HUDEP-2 (cell line): ENCODE measurements around the gene COL4A2.

ENCODE experiments used
- DNase-seq, 76 experiments: peaks; one replicate each; lab custom pipeline; 2025; ENCODE audit not compliant: unreplicated experiment in 76 of 76; lab: John Stamatoyannopoulos, UW

Gene COL4A2

DNA sequence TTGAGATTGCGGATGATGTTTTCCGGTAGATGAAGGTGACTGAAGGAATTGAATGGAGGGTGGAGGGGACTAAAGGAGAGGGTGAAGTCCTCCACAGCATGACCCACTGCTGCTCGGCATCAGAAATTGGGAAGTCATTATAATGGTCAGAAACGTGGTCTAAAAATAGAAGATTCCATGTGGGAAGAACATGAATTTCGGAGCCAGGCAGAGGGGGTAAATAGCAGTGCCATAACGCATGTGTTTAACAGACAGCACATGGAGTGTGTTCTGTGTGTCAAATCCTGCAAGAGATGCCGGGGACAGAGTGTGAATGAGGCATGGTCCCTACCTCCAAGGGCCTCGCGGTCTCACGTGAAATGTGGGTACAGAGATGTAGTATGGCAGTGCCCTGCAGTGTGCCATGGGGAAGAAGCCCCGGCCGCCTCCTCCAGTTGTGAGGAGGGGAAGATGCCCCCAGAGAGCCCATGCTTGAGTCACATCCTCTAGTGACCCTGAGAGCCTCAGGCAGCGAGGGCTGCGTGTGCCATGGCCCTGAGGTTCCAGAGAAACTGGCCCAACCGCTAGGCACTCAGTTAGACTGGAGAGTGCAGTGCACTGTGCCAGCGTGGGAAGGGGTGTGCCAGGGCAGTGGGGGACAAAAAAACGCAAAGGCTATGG lies 106.1 kb downstream of the COL4A2 start:
- DNase-seq, result no peak

- DNase-seq, result no peak
Observed at GRCh38 chr13:110413676-110414040, 106.6 kb downstream of the COL4A2 start.

DNA sequence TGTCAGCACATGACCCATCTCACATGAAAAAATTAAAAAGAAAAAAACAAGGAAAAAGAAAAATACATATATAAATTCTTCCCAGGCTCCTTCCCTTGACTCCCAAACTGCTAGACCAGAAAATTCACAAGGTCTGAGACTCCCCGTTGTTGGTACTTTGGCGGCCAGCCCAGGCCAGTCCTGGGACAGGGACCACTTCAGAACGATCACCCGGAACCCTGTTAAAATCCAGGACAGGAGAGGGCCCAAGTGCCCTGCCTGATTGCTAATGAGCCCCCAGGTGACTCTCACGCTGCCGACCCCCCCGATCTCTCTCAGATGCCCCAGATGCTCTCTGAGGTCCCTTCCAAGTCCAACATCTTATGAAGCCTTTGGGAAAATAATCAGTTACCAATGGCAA lies 107.2 kb downstream of the COL4A2 start:
- DNase-seq, result no peak

DNA sequence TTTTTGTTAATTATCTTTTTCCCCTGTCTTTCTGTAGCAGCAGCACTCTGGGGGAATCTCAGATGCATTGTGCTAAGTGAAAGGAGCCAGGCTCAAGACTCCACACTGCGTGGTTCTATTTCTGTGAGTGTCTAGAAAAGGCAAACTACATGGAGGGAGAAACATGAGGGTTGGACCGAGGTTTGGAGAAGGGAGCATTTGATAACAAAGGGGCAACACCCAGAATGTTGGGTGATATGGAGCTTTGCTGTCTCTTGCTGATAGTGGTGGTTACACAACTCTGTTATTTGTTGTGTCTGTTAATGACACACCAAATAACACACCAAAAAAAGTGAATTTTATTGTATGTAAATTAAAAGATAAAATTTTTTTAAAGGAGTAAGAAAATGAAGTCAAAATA lies 107.8 kb downstream of the COL4A2 start:
- DNase-seq, result peak in 63 of 76 experiments; percentile 1 to 80 (median 36)

DNA sequence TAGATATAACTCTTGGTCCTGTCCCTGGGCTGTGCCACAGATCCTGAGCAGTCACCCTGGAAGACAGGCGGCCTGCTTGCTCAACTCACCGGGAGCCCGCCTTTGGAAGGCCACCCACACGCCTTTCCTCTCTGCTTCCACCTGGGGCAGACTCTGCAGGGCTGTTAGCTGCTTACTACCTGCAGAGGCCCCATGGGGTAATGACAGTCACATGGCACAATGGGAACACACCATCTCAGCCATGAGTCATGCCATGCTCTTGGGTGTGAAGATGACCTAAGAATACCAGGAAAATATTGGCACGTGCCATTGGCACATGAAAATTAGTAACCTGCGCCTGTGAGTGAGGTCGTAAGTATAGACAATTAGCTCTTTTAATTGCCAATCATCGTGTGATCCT lies 108.6 kb downstream of the COL4A2 start:
- peak in 51 of 76 experiments; percentile 2 to 73 (median 23) for DNase-seq

DNA sequence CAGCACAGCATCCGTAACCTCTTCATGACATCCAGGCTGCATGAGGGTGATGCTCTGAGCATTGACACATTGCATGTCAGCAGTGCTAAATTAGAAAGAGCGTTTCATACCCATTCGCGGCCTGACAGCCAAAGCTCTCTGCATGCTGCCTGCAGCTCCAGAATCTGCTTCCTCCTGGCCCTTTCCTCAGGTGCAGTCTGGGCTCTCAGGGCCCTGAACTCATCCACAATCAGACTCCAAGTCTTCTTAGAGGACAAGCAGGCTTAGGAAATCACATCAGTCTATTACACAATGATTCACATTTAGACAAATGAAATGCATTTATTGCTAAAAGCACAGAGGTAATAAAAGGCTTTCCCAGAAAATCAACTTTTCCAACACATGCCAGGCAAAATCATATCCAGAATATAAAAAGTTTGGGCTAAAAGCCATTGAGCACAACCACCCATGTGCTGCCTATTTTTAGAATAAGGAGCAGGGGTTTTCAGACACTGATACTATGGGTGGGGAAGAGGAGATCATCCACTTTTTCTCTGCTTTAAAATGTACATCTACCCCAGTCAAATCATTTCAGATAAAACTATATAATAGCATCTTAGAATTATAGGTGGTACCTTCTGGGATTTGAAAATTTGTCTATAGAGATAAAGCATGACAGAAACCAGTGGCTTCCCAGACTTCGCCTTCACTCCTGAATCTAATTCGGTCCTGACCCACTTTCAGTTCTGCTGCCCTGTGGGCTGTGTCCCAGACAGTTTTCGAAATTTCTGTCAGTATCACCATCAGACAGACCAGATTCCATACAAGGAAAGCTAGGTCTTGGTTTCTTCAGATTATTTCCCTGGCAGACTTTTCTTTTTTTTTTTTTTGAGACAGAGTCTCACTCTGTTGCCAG lies 109.3 kb downstream of the COL4A2 start:
- no peak for DNase-seq

GRCh38 chr13:110418944-110419343 lies 111.9 kb downstream of the COL4A2 start:
- DNase-seq, result no peak

DNA sequence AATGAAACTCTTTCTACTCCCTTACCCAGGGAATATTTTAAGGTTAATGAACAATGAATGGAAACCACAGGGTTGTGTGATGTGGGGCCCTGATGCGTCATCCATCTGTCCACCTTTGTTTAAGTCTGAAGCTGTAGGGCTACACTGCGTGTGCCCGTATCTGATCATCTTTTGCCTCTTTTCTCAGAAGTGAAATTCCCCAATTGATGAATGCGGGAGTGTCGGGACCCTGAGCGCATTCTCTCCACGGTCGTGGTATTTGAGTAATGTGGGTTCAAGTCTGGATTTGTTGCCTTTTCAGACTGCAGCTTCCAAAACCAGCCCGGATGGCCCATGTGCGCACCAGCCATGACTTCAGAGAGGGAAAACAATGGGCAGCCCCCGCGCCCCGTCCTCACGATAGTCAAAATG lies 112.3 kb downstream of the COL4A2 start:
- DNase-seq, result no peak

DNA sequence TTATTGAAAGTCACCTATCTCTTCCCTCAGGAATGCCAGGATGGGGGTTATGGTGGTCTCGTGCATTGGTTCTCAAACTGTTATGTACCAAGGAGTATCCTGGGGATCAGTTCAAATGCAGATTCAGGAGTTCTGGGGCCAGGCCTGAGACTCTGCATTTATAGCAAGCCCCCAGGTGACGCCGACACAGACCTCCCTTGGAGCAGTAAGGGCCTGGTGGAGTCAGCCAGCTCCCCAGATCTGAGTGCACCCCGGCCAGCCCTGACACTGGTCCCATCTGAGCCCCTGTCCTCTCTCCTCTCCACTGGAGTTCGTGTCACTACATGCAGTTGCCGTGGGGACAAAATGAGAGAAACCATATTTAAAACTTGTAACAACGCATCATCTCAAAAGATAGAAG lies 112.9 kb downstream of the COL4A2 start:
- DNase-seq, result no peak

DNA sequence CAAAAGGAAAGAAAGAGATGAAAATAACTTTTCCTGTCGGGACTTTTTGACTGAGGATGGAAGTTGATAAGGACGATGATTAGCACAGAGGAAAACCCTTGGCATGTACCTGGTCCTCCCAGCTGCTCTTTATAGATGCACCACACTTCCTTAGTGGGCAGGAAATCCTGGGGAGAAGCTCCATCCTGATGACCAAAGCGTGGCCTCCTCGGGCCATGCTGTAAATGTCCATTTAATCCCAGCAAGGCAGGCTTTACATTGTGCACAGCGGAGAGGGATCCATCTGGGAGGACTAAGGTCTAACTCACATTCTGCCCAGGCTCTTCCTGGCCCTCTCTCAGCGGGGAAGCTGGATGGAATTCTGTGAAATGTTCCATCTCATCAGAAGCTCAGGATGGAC lies 113.5 kb downstream of the COL4A2 start:
- DNase-seq, result no peak

DNA sequence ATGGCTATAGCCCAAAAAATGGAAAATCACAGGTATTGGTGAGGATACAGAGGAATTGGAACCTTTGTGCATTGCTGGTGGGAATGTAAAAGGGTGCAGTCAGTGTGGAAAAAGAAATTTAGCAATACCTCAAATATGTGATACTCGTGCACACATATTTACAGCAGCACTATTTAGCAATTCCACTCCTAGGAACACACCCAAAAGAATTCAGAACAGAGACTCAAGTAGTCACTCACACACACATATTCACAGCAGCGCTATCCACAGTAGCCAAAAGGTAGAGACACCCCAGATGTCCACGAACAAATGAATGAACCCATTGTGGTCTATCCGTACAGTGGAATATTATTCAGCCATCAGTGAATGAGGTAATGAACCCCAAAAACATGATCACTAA lies 114.0 kb downstream of the COL4A2 start:
- DNase-seq, result no peak

DNA sequence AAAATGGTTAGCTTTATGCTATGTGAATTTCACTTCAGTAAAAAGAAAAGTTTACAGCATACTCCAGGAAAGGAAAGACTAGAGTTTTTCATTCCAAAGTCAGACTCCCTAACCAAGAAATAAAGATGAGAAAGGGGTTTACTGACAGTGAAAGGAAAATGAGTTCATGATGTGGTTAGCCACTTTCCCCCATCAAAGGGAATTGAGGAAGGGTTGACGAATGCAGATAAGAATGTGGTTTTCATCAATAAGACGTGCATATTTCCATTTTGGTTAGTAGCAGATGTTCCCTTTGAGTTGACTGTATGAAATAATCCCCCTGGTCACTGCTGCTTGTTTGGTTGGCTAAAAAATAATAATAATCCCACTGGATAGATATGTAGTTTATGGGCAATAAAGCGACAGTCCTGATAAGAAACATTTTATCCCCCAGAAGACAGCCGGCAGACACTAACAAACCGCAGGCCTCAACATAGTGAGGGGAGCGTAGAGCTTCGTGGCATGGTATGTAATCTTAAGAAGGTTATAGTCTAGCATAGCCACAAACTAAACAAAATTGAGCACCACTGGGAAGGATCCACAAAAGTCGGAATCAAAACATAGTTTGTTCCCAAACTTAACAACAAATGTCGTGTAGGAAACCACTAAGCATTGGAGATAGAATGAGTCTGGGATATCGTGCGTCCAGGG lies 114.8 kb downstream of the COL4A2 start:
- peak in 2 of 76 experiments; percentile 10 to 14 for DNase-seq

DNA sequence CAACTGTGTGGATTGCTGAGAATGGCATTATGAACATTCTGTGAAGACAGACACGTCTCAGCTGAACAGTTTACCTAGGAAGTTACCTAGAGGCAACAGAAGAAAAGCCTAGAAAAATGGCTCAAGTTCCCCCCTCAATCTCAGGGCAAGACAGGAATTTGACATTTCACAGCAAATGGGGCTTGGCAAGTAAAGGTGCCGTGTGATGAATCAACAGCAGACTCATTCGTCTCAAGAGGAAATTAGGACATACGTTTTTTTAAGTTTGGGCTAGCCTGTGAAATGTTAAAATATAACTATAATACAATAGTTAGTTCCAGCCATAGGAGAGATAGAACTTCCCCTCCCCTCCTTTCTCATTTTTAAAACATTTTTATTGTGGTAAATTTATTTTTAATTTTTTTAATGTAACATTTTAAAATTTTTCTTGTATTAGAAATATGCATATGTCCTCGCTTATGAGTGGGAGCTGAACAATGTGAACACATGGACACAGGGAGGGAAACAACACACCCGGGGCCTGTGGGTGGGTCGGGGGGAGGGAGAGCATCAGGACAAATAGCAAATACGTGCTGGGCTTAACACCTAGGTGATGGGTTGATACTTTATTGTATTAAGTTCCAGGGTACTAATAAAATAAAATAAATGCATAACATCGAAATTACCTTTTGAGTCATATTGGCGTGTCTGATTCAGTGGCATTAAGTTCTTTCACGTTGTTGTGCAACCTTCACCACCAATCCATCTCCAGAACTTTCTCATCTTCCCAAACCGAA lies 116.0 kb downstream of the COL4A2 start:
- DNase-seq, result no peak

DNA sequence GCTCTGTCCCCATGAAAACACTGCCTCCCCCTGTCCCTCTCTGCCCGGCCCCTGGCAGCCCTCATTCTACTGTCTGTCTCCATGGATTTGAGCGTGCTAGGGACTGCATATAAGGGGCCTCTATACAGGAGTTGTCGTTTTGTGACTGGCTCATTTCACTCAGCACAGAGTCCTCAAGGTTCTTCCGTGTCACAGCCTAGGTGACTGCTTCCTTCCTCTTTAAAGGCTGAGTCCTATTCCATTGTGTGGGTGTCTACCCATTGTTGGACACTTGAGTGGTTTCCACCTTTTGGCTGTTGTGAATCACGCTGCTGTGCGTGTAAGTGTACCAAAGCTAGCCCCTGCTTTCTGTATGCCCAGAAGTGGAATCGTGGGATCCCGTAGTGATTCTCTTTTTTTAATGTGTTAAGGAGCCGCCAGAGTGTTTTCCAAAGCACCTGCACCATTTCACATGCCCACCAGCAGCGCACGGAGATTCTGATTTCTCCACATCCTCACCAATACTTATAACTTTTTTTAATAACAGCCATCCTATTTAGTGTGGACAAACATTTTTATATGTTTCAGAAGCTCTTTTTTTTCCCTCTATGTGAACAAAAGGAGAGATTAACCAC lies 116.7 kb downstream of the COL4A2 start:
- DNase-seq, result no peak

DNA sequence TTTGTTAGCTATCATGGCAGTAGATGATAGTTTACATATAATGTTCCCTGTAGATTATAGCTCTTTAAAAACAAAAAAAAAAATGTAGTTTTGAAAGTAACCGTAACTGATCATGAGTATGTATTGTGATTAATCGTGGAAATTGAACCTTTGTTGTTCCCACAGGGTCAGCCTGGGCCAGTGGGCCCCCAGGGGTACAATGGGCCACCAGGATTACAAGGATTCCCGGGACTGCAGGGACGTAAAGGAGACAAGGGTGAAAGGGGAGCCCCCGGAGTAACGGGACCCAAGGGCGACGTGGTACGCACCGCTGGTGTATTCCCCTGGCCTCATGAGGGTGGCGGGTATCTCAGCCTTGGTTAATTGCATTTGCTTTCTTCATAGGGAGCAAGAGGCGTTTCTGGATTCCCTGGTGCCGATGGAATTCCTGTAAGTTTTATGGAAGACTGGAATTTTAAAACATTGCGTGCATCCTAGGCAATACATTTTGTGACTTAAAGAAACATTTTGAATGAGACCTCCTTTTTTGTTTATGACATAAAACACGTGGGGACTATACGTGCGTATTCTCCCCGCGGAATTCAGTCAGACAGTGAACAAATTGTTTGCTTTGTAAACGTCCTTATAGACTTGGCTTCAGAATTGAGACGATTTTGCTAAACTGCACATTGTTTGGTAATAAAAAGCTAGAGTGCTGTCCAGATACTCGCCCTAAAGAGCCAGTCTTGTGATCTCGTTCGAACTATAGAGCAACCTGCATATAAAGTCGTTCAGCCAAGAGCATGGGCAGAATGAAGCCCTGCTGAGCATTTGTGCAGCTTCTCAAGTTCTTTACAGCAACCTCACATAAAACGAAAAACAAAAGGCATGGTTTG lies 117.7 kb downstream of the COL4A2 start:
- no peak for DNase-seq

DNA sequence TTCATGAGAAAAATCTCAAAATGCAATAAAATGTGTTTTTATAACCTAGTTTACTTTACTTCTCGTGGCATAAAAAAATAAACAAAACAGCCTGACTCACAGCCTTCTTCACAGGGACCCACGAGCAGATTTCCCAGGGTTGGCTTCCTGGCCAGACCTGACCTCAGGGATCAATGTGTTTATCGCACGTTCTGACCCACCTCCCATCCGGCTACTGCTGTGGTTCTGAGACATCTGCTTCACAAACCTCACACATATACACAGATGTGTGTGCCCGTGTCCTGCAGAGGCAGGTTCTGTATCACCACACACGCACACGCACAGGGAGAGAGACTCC lies 118.3 kb downstream of the COL4A2 start:
- DNase-seq, result no peak

- no peak for DNase-seq
Observed at GRCh38 chr13:110426735-110427134, 119.7 kb downstream of the COL4A2 start.

DNA sequence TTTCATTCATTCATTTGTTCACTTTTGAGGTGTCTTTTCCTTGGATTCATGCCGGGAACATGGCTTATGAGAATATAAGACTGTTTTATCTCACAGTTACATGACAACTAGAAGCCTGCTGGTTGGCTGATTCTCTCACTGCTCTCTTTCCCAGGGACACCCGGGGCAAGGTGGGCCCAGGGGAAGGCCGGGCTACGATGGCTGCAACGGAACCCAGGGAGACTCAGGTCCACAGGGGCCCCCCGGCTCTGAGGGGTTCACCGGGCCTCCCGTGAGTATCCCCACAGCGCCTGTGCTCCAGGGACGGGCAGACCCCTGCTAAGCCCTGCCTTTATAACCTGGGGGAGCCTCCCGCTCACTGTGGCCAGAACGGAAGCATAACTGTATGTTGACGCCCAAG lies 121.2 kb downstream of the COL4A2 start:
- DNase-seq, result no peak
